Stimulated activated CD8-positive, alpha-beta memory T cell treated with anti-CD3 and anti-CD28 coated beads, Interleukin-7, amount 100 ng/mL, for 1 hour (primary cell): ENCODE results near the gene EDARADD.

Source experiments
- DNase-seq, 2 donors: peaks; one replicate each; pipeline ENCODE4 v3.0.0-alpha.2; 2020; ENCODE audit warnings: low read depth in 2 of 2

EDARADD gene

GRCh38 chr1:236392182-236392581 lies 1.9 kb upstream of the EDARADD start:
- DNase-seq: no peak

DNA sequence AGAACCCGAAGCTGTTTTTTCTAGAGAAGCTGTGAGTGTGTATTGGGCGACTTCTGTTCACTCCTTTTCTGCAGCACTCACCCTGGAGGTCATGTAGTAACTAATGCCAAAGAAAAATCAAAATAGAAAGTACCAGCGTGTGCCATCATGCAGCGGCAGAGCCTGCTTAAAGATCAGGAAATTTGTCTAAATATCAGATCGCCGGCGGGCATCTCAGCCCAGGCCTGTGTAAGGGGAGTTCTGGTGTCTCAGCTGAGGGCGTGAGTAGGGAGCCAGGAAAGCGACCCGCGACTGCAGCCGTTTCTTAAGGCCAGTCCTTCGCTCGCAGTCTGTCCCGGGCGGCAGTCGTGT lies 768 bp downstream of the EDARADD start:
- no peak for DNase-seq

DNA sequence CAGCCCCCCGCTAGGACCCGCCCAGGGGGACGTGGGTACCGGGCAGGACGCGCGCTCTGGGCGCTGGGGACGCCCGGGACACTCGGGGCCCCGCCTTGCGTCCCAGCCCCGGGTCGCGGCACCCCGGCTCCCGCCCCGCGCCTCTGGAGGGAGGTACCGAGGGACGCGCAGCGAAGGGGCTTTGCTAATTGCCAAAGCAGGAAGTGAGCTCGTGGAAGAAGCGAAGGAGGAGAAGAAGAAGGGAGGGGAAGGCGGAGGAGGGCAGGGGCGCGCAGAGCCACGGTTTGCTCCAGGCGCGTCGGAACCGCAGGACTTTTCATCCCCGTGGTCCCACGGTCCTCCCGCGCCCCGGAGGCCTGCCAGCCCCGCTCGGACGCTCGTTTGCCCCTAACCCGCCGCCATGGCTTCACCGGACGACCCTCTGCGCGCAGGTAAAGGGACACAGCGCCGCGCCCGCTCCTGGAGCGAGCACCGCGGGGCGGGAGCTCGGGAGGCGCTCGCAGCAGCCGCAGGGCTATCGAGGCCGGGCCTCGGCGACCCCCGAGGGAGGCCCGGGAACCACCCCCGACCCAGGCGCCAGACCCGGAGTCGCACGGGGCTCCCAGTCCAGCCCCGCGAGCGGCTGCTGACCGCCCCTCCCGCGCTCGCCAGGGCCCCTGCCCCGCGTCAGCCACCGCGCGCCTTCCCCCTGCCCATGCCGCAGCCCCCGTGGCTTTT lies 1.3 kb downstream of the EDARADD start:
- peak; percentile 21 to 22 for DNase-seq

DNA sequence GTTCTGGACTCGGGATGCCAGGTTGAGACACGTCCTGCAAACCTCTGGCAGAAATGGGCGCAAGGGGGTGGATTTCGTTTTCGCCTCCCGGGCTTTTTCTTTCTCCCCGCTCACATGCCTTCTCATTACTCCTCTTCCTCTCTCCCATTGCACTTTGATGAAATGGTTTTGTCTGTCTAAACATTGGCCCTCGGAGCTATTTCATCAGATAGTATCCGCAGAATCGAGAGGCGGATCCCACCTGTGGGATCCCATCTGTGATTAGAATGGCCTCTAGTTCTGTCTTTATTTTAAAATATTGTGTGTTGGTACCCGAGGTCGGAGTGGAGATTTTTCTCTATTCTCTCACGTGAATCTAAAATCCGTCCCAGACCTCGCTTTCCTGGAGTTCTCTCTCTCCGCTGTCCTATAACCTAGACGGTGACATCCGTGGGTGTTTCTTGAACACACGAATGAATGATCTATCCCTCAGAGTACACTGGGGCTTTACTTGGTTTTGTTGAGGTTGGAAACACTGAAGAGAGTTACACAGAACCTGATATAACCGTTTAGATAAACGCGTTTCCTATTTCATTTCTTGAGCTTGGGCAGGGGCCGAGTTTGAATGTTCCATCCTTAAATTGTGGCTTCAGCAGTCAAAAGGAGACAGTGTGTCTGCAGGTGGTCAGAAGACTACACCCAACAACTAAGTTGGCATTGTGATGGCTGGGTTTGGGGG lies 2.0 kb downstream of the EDARADD start:
- no peak for DNase-seq

GRCh38 chr1:236396665-236397043 lies 2.6 kb downstream of the EDARADD start:
- no peak for DNase-seq

- no peak for DNase-seq
Observed at GRCh38 chr1:236397173-236397759, 3.2 kb downstream of the EDARADD start.

DNA sequence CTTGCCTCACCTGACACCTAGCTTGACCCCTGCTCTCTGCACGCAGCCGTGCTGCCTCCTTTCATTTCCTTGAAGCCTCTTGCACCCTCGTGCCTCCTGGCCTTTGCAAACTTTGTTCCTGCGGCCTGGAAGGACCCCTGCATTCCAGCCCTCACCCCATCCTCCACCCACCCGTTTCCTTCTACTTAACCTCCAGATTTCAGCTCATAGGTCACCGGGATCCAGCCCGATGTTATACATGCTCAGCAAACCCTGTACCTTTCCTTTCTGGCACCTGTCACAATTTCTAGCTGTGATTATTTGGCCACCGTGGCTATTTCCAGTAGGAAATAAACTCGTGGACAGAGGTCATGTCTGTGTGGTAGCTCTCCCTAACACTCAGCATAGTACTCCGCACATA lies 4.5 kb downstream of the EDARADD start:
- no peak for DNase-seq

GRCh38 chr1:236400061-236400603 lies 6.0 kb downstream of the EDARADD start:
- no peak for DNase-seq

DNA sequence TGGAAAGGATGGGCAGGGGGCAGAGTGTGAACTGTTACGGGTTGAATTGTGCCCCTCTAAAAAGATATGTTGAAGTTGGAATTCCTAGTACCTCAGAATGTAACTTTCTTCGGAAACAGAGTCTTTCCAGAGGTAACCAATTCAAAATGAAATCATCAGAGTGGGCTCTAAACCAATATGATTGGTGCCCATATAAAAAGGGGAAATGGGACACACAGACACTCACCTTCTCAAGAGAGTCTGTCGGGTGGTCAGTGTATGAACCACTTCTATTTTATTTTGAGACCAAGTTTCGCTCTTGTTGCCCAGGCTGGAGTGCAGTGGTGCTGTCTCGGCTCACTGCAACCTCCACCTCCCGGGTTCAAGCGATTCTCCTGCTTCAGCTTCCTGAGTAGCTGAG lies 7.6 kb downstream of the EDARADD start:
- DNase-seq: no peak

- DNase-seq: no peak
Observed at GRCh38 chr1:236403905-236404696, 10.0 kb downstream of the EDARADD start.

DNA sequence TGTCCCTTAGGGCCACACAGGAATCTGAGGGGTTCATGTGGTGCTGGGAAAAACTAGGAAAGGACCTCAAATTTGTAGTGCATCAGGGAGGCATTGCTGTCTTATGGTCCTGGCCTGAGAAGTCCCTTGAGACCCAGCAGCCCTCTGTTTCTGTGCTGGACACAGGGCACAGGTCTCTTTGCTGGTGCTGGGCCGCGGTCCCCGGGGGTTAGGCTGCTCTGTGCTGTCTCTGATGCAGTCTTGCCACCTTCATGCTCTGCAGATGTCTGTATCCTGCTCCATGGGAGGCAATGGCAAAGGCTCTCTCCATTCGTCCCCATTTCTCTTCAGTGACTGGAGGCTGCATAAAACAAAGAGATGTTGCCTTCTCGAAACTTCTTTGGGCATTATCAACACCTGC lies 13.0 kb downstream of the EDARADD start:
- DNase-seq: no peak

DNA sequence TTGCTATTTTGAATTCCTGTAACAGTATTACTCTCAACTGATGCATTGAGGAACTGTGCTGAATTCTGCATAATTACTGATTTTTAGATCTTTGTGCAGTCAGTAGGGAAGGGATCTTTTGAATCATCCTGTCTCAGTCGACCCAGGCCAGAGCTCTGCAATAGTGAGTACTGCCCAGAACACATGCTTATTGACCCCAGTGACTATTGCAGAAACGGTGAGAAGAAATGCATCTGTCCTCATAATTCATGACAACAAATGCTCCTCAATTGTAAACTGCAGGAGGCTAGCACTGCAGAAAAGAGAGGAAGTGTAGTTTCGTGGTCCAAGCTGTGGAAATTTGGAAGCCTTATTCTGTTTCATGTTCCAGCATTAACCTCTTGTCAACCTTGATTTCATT lies 19.6 kb downstream of the EDARADD start:
- no peak for DNase-seq

- DNase-seq: no peak
Observed at GRCh38 chr1:236416165-236416564, 22.1 kb downstream of the EDARADD start.

DNA sequence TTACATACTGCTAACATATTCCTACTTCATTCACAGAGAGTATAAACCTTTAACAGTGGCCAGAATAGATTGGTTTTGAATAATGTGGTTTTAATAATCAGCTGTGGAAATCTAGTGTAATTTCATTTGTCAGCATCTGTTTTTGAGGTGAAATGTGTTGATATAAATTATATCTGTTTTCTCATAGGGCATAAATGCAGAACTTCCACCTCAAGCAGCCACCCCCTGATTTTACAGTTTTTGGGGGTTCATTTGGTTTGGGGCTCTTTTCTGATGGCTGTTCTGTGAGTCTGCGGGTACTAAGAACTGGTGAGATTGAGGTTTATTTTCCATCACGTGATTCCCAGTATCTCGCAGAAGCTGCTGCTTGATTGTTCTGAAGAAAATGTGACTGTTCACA lies 23.2 kb downstream of the EDARADD start:
- DNase-seq: no peak

DNA sequence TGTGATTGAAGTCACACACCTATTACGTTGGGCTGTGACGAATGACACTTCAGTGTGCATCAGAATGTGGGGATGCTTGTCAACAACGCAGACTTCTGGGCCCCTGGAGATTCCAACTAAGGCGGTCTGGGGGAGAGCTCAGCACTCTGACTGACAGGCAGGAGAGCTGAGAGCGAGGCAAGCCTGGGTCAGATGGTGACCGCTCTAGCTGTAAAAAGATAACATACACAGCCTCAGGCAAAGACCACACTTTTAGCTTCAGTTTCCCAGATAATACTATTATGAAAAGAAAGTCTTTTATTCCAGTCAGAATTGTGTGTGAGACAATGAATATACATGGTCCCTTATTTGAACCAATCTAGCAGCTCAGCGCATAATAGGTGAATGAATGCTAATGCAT lies 25.4 kb downstream of the EDARADD start:
- no peak for DNase-seq

DNA sequence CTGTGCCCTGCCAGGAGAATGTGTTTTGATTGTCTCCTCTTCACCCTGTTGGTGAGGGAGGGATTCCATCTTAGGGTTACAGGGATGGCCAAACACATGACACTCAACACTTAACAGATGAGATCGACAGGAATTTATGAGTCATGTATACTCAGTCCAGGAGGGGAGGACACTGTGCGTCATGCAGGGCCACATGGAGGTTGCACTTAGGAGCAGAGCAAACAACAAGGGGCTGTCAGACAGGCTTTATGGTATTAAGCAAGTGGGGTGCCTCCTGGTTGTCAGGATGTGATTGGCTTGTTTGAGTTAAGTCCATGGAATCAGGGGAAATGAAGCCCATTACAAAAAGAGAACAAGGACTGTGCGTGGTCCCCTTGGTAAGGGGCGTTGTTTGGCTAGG lies 26.9 kb downstream of the EDARADD start:
- DNase-seq: no peak

GRCh38 chr1:236421850-236422516 lies 27.9 kb downstream of the EDARADD start:
- no peak for DNase-seq

DNA sequence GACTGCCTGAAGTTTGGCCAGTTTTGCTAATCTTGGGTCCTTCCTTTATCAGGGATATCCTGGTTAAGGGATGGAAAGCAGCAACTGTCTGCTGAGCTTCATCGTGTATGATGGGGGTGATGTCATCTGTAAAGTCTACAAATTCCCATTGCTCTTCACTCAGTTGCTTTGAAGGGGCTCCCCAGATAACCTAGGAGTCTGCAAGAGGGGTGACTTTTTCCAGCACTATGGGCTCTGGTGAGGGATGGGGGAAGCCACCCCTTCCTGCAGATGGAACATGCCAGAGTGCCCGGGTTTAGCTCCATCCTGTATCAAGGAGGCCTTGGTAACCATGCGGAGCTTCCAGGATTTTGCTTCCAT lies 28.4 kb downstream of the EDARADD start:
- no peak for DNase-seq

- DNase-seq: no peak
Observed at GRCh38 chr1:236425031-236425663, 31.1 kb downstream of the EDARADD start.

DNA sequence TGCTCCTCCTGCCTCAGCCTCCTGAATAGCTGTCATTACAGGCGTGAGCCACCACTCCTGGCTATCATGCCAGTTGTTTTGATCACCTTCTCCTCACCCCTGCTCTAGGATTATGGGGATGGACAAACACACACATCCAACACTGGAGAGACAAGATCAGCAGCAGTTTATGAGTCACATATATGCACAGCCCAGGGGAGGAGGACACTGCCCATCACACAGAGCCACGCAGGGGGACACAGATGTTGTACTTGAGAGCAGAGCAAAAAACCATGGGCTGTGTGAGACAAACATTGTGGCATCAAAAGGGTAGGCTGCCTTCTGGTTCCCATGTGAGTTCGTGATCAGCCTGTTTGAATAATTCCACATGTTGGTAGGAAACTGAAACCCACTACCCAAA lies 32.1 kb downstream of the EDARADD start:
- no peak for DNase-seq

- DNase-seq: no peak
Observed at GRCh38 chr1:236429715-236430274, 35.7 kb downstream of the EDARADD start.
